ENCODE measurements around the gene DYRK2.
A peak's percentile ranks its signal among the peaks of the same experiment; 100 is the strongest.

The DYRK2 gene

GRCh38 chr12:67647181-67647798 is 1.3 kb upstream of the DYRK2 start:
- H3K27me3 ChIP-seq (ENCODE audit: control insufficient read depth in 1 of 2, insufficient read depth in 2 of 2, low read length in 2 of 2) = no peaks in the 10 kb centered on the region
- H3K9ac ChIP-seq (ENCODE audit: low read length) = no peak overlapping the region
- peaks cover 26% of the 10 kb centered on the region for H3K4me1 ChIP-seq (ENCODE audit: insufficient read depth, low read length)
- H3K4me3 ChIP-seq (ENCODE audit: low read depth in 1 of 2, low read length in 2 of 2) = peak overlapping the region in 1 of 2 donors; percentile 86
- no peaks in the 10 kb centered on the region for H3K36me3 ChIP-seq (ENCODE audit: insufficient read depth, low read length)
- H3K9me3 ChIP-seq (ENCODE audit: low read length) = no peaks in the 10 kb centered on the region
- peak overlapping the region; percentile 88 for H3K27ac ChIP-seq (ENCODE audit: low read depth, low read length)

- H3K9ac ChIP-seq (ENCODE audit: low read length) = peak overlapping the region; percentile 44
- no peaks in the 10 kb centered on the region for H3K9me3 ChIP-seq (ENCODE audit: low read length)
- no peaks in the 10 kb centered on the region for H3K27me3 ChIP-seq (ENCODE audit: control insufficient read depth in 1 of 2, insufficient read depth in 2 of 2, low read length in 2 of 2)
- peak overlapping the region; percentile 88 for H3K27ac ChIP-seq (ENCODE audit: low read depth, low read length)
- peak overlapping the region; percentile 56 to 86 for H3K4me3 ChIP-seq (ENCODE audit: low read depth in 1 of 2, low read length in 2 of 2)
- H3K4me1 ChIP-seq (ENCODE audit: insufficient read depth, low read length) = peaks cover 29% of the 10 kb centered on the region
- H3K36me3 ChIP-seq (ENCODE audit: insufficient read depth, low read length) = no peaks in the 10 kb centered on the region
Measured at GRCh38 chr12:67647799-67648520, 585 bp upstream of the DYRK2 start.

GRCh38 chr12:67649261-67649569 is 670 bp downstream of the DYRK2 start:
- peak overlapping the region; percentile 90 to 95 for H3K4me3 ChIP-seq (ENCODE audit: low read depth in 1 of 2, low read length in 2 of 2)
- H3K27me3 ChIP-seq (ENCODE audit: control insufficient read depth in 1 of 2, insufficient read depth in 2 of 2, low read length in 2 of 2) = no peaks in the 10 kb centered on the region
- peaks cover 41% of the 10 kb centered on the region for H3K4me1 ChIP-seq (ENCODE audit: insufficient read depth, low read length)
- H3K36me3 ChIP-seq (ENCODE audit: insufficient read depth, low read length) = peaks cover 5% of the 10 kb centered on the region
- peak overlapping the region; percentile 94 for H3K27ac ChIP-seq (ENCODE audit: low read depth, low read length)
- H3K9me3 ChIP-seq (ENCODE audit: low read length) = no peaks in the 10 kb centered on the region
- peak overlapping the region; percentile 90 for H3K9ac ChIP-seq (ENCODE audit: low read length)

GRCh38 chr12:67649570-67650387 is 1.2 kb downstream of the DYRK2 start:
- Histone ChIP-seq H3K9me3 (ENCODE audit: low read length) (no peaks in the 10 kb centered on the region), H3K27ac (ENCODE audit: low read depth, low read length) (peak overlapping the region; percentile 94), H3K27me3 (ENCODE audit: control insufficient read depth in 1 of 2, insufficient read depth in 2 of 2, low read length in 2 of 2) (no peaks in the 10 kb centered on the region), H3K36me3 (ENCODE audit: insufficient read depth, low read length) (peaks cover 8% of the 10 kb centered on the region), H3K4me3 (ENCODE audit: low read depth in 1 of 2, low read length in 2 of 2) (peak overlapping the region; percentile 90 to 95), H3K4me1 (ENCODE audit: insufficient read depth, low read length) (peaks cover 47% of the 10 kb centered on the region), H3K9ac (ENCODE audit: low read length) (peak overlapping the region; percentile 90)

- no peaks in the 10 kb centered on the region for H3K27me3 ChIP-seq (ENCODE audit: control insufficient read depth in 1 of 2, insufficient read depth in 2 of 2, low read length in 2 of 2)
- peak overlapping the region; percentile 90 for H3K9ac ChIP-seq (ENCODE audit: low read length)
- peak overlapping the region; percentile 94 for H3K27ac ChIP-seq (ENCODE audit: low read depth, low read length)
- H3K4me1 ChIP-seq (ENCODE audit: insufficient read depth, low read length) = peaks cover 55% of the 10 kb centered on the region
- peak overlapping the region; percentile 90 to 95 for H3K4me3 ChIP-seq (ENCODE audit: low read depth in 1 of 2, low read length in 2 of 2)
- H3K9me3 ChIP-seq (ENCODE audit: low read length) = no peaks in the 10 kb centered on the region
- peaks cover 8% of the 10 kb centered on the region for H3K36me3 ChIP-seq (ENCODE audit: insufficient read depth, low read length)
Measured at GRCh38 chr12:67650388-67651131, 2.0 kb downstream of the DYRK2 start.

GRCh38 chr12:67651132-67651695 is 2.7 kb downstream of the DYRK2 start:
- Histone ChIP-seq H3K27ac (ENCODE audit: low read depth, low read length) (peak overlapping the region; percentile 94), H3K4me3 (ENCODE audit: low read depth in 1 of 2, low read length in 2 of 2) (peak overlapping the region; percentile 90 to 95), H3K36me3 (ENCODE audit: insufficient read depth, low read length) (peaks cover 8% of the 10 kb centered on the region), H3K27me3 (ENCODE audit: control insufficient read depth in 1 of 2, insufficient read depth in 2 of 2, low read length in 2 of 2) (no peaks in the 10 kb centered on the region), H3K4me1 (ENCODE audit: insufficient read depth, low read length) (peaks cover 61% of the 10 kb centered on the region), H3K9me3 (ENCODE audit: low read length) (no peaks in the 10 kb centered on the region), H3K9ac (ENCODE audit: low read length) (peak overlapping the region; percentile 90)

- H3K4me3 ChIP-seq (ENCODE audit: low read depth in 1 of 2, low read length in 2 of 2) = no peak overlapping the region
- H3K27me3 ChIP-seq (ENCODE audit: control insufficient read depth in 1 of 2, insufficient read depth in 2 of 2, low read length in 2 of 2) = no peaks in the 10 kb centered on the region
- H3K27ac ChIP-seq (ENCODE audit: low read depth, low read length) = no peak overlapping the region
- peaks cover 32% of the 10 kb centered on the region for H3K36me3 ChIP-seq (ENCODE audit: insufficient read depth, low read length)
- no peak overlapping the region for H3K9ac ChIP-seq (ENCODE audit: low read length)
- peaks cover 81% of the 10 kb centered on the region for H3K4me1 ChIP-seq (ENCODE audit: insufficient read depth, low read length)
- H3K9me3 ChIP-seq (ENCODE audit: low read length) = no peaks in the 10 kb centered on the region
Measured at GRCh38 chr12:67655829-67656228, 7.3 kb downstream of the DYRK2 start.

- Histone ChIP-seq H3K4me3 (ENCODE audit: low read depth in 1 of 2, low read length in 2 of 2) (no peak overlapping the region), H3K9me3 (ENCODE audit: low read length) (no peaks in the 10 kb centered on the region), H3K27ac (ENCODE audit: low read depth, low read length) (no peak overlapping the region), H3K36me3 (ENCODE audit: insufficient read depth, low read length) (peaks cover 32% of the 10 kb centered on the region), H3K27me3 (ENCODE audit: control insufficient read depth in 1 of 2, insufficient read depth in 2 of 2, low read length in 2 of 2) (no peaks in the 10 kb centered on the region), H3K9ac (ENCODE audit: low read length) (no peak overlapping the region), H3K4me1 (ENCODE audit: insufficient read depth, low read length) (peaks cover 81% of the 10 kb centered on the region)
Measured at GRCh38 chr12:67656251-67656650, 7.7 kb downstream of the DYRK2 start.

GRCh38 chr12:67658486-67658885 is 9.9 kb downstream of the DYRK2 start:
- H3K4me1 ChIP-seq (ENCODE audit: insufficient read depth, low read length) = peaks cover 88% of the 10 kb centered on the region
- no peaks in the 10 kb centered on the region for H3K27me3 ChIP-seq (ENCODE audit: control insufficient read depth in 1 of 2, insufficient read depth in 2 of 2, low read length in 2 of 2)
- H3K9ac ChIP-seq (ENCODE audit: low read length) = no peak overlapping the region
- H3K9me3 ChIP-seq (ENCODE audit: low read length) = no peaks in the 10 kb centered on the region
- H3K4me3 ChIP-seq (ENCODE audit: low read depth in 1 of 2, low read length in 2 of 2) = no peak overlapping the region
- peaks cover 32% of the 10 kb centered on the region for H3K36me3 ChIP-seq (ENCODE audit: insufficient read depth, low read length)
- H3K27ac ChIP-seq (ENCODE audit: low read depth, low read length) = no peak overlapping the region

- Histone ChIP-seq H3K4me3 (ENCODE audit: low read depth in 1 of 2, low read length in 2 of 2) (no peak overlapping the region), H3K27ac (ENCODE audit: low read depth, low read length) (no peak overlapping the region), H3K9me3 (ENCODE audit: low read length) (no peaks in the 10 kb centered on the region), H3K27me3 (ENCODE audit: control insufficient read depth in 1 of 2, insufficient read depth in 2 of 2, low read length in 2 of 2) (no peaks in the 10 kb centered on the region), H3K4me1 (ENCODE audit: insufficient read depth, low read length) (peaks cover 87% of the 10 kb centered on the region), H3K36me3 (ENCODE audit: insufficient read depth, low read length) (peaks cover 26% of the 10 kb centered on the region), H3K9ac (ENCODE audit: low read length) (peak overlapping the region; percentile 20)
Measured at GRCh38 chr12:67659292-67659691, 10.7 kb downstream of the DYRK2 start.

Data from muscle layer of colon (tissue), 2 donors.